ENCODE measurements around the gene DLK1. TPM values are rescaled to one million over a fixed set of nuclear protein-coding genes. Genes with fewer than 3 reads are reported as not detected.

Gene DLK1
- total RNA-seq, 2 experiments from 2014 or later = not detected

GRCh38 chr14:100774164-100774537, 47.5 kb downstream of the DLK1 start:
- Histone ChIP-seq H3K36me3 (ENCODE audit: insufficient read depth, low read length) (no peaks in the 10 kb centered on the region), H2AFZ (ENCODE audit: low read length) (no peak overlapping the region), H3K4me1 (ENCODE audit: insufficient read depth, low read length, poor library complexity, severe bottlenecking) (no peaks in the 10 kb centered on the region), H3K4me2 (ENCODE audit: low read length) (no peak overlapping the region), H4K20me1 (ENCODE audit: insufficient read depth, low read length) (no peaks in the 10 kb centered on the region), H3K79me2 (ENCODE audit: insufficient read depth, low read depth, low read length) (no peaks in the 10 kb centered on the region), H3K9me2 (ENCODE audit: insufficient read depth, low read length) (no peaks in the 10 kb centered on the region), H3K27ac (ENCODE audit: low read depth, low read length, poor library complexity, severe bottlenecking) (no peak overlapping the region), H3K4me3 (ENCODE audit: low read depth, low read length, poor library complexity, severe bottlenecking) (no peak overlapping the region), H3K9me3 (ENCODE audit: low read length) (no peaks in the 10 kb centered on the region)
- no TSS peak for BruUV-seq (replicated peaks)
- ChIA-PET POLR2A (no interaction called here), CTCF (ENCODE audit: unreplicated experiment) (no interaction called here)
- intact Hi-C loops (cut with micrococcal nuclease; ENCODE audit: unreplicated experiment) = no loop called here
- TF ChIP-seq CTCF (conservative IDR thresholded peaks at IDR 0.05; ENCODE audit: low read length) (no peak), EZH2phosphoT487 (IDR thresholded peaks at IDR 0.05; ENCODE audit: borderline replicate concordance, low read depth, low read length) (no peak)
- no peak for DNase-seq (ENCODE audit: low spot score)

- no peaks in the 10 kb centered on the region for H3K79me2 ChIP-seq (ENCODE audit: insufficient read depth, low read depth, low read length)
- POLR2A ChIA-PET = no interaction called here
- CTCF ChIA-PET (ENCODE audit: unreplicated experiment) = no interaction called here
- H2AFZ ChIP-seq (ENCODE audit: low read length) = no peak overlapping the region
- no peaks in the 10 kb centered on the region for H3K4me1 ChIP-seq (ENCODE audit: insufficient read depth, low read length, poor library complexity, severe bottlenecking)
- no peaks in the 10 kb centered on the region for H3K9me3 ChIP-seq (ENCODE audit: low read length)
- H4K20me1 ChIP-seq (ENCODE audit: insufficient read depth, low read length) = no peaks in the 10 kb centered on the region
- no peak for TF ChIP-seq CTCF (conservative IDR thresholded peaks at IDR 0.05; ENCODE audit: low read length)
- no peak for TF ChIP-seq EZH2phosphoT487 (IDR thresholded peaks at IDR 0.05; ENCODE audit: borderline replicate concordance, low read depth, low read length)
- intact Hi-C loops (cut with micrococcal nuclease; ENCODE audit: unreplicated experiment) = no loop called here
- H3K36me3 ChIP-seq (ENCODE audit: insufficient read depth, low read length) = no peaks in the 10 kb centered on the region
- H3K4me2 ChIP-seq (ENCODE audit: low read length) = no peak overlapping the region
- no TSS peak for BruUV-seq (replicated peaks)
- H3K4me3 ChIP-seq (ENCODE audit: low read depth, low read length, poor library complexity, severe bottlenecking) = no peak overlapping the region
- no peaks in the 10 kb centered on the region for H3K9me2 ChIP-seq (ENCODE audit: insufficient read depth, low read length)
- H3K27ac ChIP-seq (ENCODE audit: low read depth, low read length, poor library complexity, severe bottlenecking) = no peak overlapping the region
- no peak for DNase-seq (ENCODE audit: low spot score)
These were observed 48.7 kb downstream of the DLK1 start for GRCh38 chr14:100775351-100775830.

- BruUV-seq (replicated peaks) = no TSS peak
- H3K4me1 ChIP-seq (ENCODE audit: insufficient read depth, low read length, poor library complexity, severe bottlenecking) = no peaks in the 10 kb centered on the region
- no peak overlapping the region for H2AFZ ChIP-seq (ENCODE audit: low read length)
- H3K27ac ChIP-seq (ENCODE audit: low read depth, low read length, poor library complexity, severe bottlenecking) = no peak overlapping the region
- POLR2A ChIA-PET = no interaction called here
- no peaks in the 10 kb centered on the region for H3K9me2 ChIP-seq (ENCODE audit: insufficient read depth, low read length)
- no peak for DNase-seq (ENCODE audit: low spot score)
- intact Hi-C loops (cut with micrococcal nuclease; ENCODE audit: unreplicated experiment) = no loop called here
- H4K20me1 ChIP-seq (ENCODE audit: insufficient read depth, low read length) = no peaks in the 10 kb centered on the region
- TF ChIP-seq EZH2phosphoT487 (IDR thresholded peaks at IDR 0.05; ENCODE audit: borderline replicate concordance, low read depth, low read length) (no peak), CTCF (conservative IDR thresholded peaks at IDR 0.05; ENCODE audit: low read length) (no peak)
- CTCF ChIA-PET (ENCODE audit: unreplicated experiment) = no interaction called here
- no peaks in the 10 kb centered on the region for H3K9me3 ChIP-seq (ENCODE audit: low read length)
- H3K79me2 ChIP-seq (ENCODE audit: insufficient read depth, low read depth, low read length) = no peaks in the 10 kb centered on the region
- H3K36me3 ChIP-seq (ENCODE audit: insufficient read depth, low read length) = no peaks in the 10 kb centered on the region
- H3K4me3 ChIP-seq (ENCODE audit: low read depth, low read length, poor library complexity, severe bottlenecking) = no peak overlapping the region
- H3K4me2 ChIP-seq (ENCODE audit: low read length) = no peak overlapping the region
These were observed 49.3 kb downstream of the DLK1 start for GRCh38 chr14:100775831-100776591.

Data from OCI-LY7 (cell line).